A673 (cell line): ENCODE measurements around the gene IGF2R. TPM values are rescaled to one million over a fixed set of nuclear protein-coding genes. Genes with fewer than 3 reads are reported as not detected.

ENCODE experiments used
- BruUV-seq: library from RNA; stranded (reverse); fragments of 400-500 nt; replicated peaks from 2 replicates; lab custom pipeline; 2021; lab: Mats Ljungman, UMichigan
- CTCF ChIA-PET: fragments of 300-600 bp; sonication (Branson Sonifier 250); formaldehyde crosslinking; loops from one replicate; lab custom pipeline; 2022; ENCODE audit warnings: antibody characterized with exemption; lab: Charles Lee
- POLR2A ChIA-PET: fragments of 300-600 bp; sonication (Branson Sonifier 250); formaldehyde crosslinking; loops from one replicate; lab custom pipeline; 2022; ENCODE audit warnings: antibody characterized with exemption; ENCODE audit not compliant: low non-redundant PET; lab: Charles Lee
- DNase-seq: peaks from one replicate; pipeline ENCODE4 v3.0.0-alpha.2; 2015; ENCODE audit warnings: low spot score
- H3K27ac ChIP-seq: fragments of 200-600 bp; sonication (generic); 2 replicates; pipeline ENCODE4 v1.5.1; 2016; ENCODE audit warnings: mixed run types, low read depth, mild to moderate bottlenecking, mixed read lengths, antibody characterized with exemption, low read length; ENCODE audit not compliant: poor library complexity, severe bottlenecking
- H3K27me3 ChIP-seq: fragments of 200-600 bp; sonication (generic); replicated peaks from 2 replicates; pipeline ENCODE4 v1.6.1; 2017; ENCODE audit warnings: mixed run types, low read depth, mild to moderate bottlenecking, mixed read lengths, antibody characterized with exemption, low read length; ENCODE audit not compliant: insufficient read depth, poor library complexity
- H3K36me3 ChIP-seq: fragments of 200-600 bp; sonication (generic); 2 replicates; pipeline ENCODE4 v1.6.1; 2016; ENCODE audit warnings: mixed run types, mild to moderate bottlenecking, mixed read lengths, antibody characterized with exemption, low read length; ENCODE audit not compliant: insufficient read depth, poor library complexity, severe bottlenecking
- H3K4me1 ChIP-seq: fragments of 200-600 bp; sonication (generic); 2 replicates; pipeline ENCODE4 v1.6.1; 2017; ENCODE audit warnings: mixed run types, mild to moderate bottlenecking, mixed read lengths, antibody characterized with exemption, low read length; ENCODE audit not compliant: insufficient read depth, poor library complexity, severe bottlenecking
- H3K4me3 ChIP-seq: fragments of 200-600 bp; sonication (generic); 2 replicates; pipeline ENCODE4 v1.5.1; 2016; ENCODE audit warnings: low read depth, mixed run types, mild to moderate bottlenecking, mixed read lengths, low read length; ENCODE audit not compliant: poor library complexity, severe bottlenecking
- H3K9me3 ChIP-seq: fragments of 200-600 bp; sonication (generic); 2 replicates; pipeline ENCODE4 v1.6.1; 2016; ENCODE audit warnings: mixed run types, low read depth, mild to moderate bottlenecking, mixed read lengths, antibody characterized with exemption, low read length; ENCODE audit not compliant: poor library complexity, severe bottlenecking
- CTCF ChIP-seq: fragments of 300-800, 200-600 bp; sonication (generic); conservative IDR thresholded peaks from 2 replicates; pipeline ENCODE4 v1.5.1; 2017; ENCODE audit warnings: low read depth, mild to moderate bottlenecking, antibody characterized with exemption, low read length, moderate library complexity, mixed read lengths
- EZH2 ChIP-seq: fragments of 200-600 bp; sonication (generic); IDR thresholded peaks from 2 replicates; pipeline ENCODE4 v1.6.1; 2017; ENCODE audit warnings: borderline replicate concordance, low read depth, mild to moderate bottlenecking, mixed read lengths, antibody characterized with exemption, low read length; ENCODE audit not compliant: poor library complexity, severe bottlenecking
- intact Hi-C: fragments of 100-400 bp; cut with micrococcal nuclease; formaldehyde crosslinking; loops from one replicate; pipeline ENCODE4 v1.10.0; 2022; ENCODE audit not compliant: unreplicated experiment
- total RNA-seq: library from RNA; stranded (reverse); gene quantifications from 2 replicates; pipeline ENCODE4 v1.2.3, GENCODE V29; 2021

The IGF2R gene
- total RNA-seq, 1 experiment from 2014 or later, result 67.4 TPM

- no peak overlapping the region for H3K4me3 ChIP-seq
- H3K4me1 ChIP-seq, result no peaks in the 10 kb centered on the region
- H3K36me3 ChIP-seq, result no peaks in the 10 kb centered on the region
- no peak for DNase-seq
- H3K27me3 ChIP-seq, result no peaks in the 10 kb centered on the region
- no TSS peak for BruUV-seq
- H3K27ac ChIP-seq, result no peak overlapping the region
- intact Hi-C loops, result no loop called here
- no peaks in the 10 kb centered on the region for H3K9me3 ChIP-seq
- POLR2A ChIA-PET, result no interaction called here
- TF ChIP-seq CTCF (no peak), EZH2 (no peak)
- CTCF ChIA-PET, result no interaction called here
Measured at GRCh38 chr6:159945801-159946392, 23.0 kb upstream of the IGF2R start.

GRCh38 chr6:159946912-159947311 is 22.0 kb upstream of the IGF2R start:
- H3K27me3 ChIP-seq, result no peaks in the 10 kb centered on the region
- POLR2A ChIA-PET, result no interaction called here

GRCh38 chr6:159948199-159948598 is 20.7 kb upstream of the IGF2R start:
- BruUV-seq, result no TSS peak
- Histone ChIP-seq H3K27me3 (no peaks in the 10 kb centered on the region), H3K36me3 (no peaks in the 10 kb centered on the region), H3K4me1 (peaks cover 16% of the 10 kb centered on the region), H3K4me3 (no peak overlapping the region), H3K9me3 (no peaks in the 10 kb centered on the region), H3K27ac (no peak overlapping the region)
- no peak for DNase-seq
- CTCF ChIA-PET, result no interaction called here
- POLR2A ChIA-PET, result no interaction called here
- intact Hi-C loops, result no loop called here
- TF ChIP-seq EZH2, result no peak
- TF ChIP-seq CTCF, result no peak

More at GRCh38 chr6:159946912-159947311, 22.0 kb upstream of the IGF2R start:
- H3K36me3 ChIP-seq, result no peaks in the 10 kb centered on the region
- intact Hi-C loops, result no loop called here
- DNase-seq, result no peak
- H3K4me3 ChIP-seq, result no peak overlapping the region
- peaks cover 3% of the 10 kb centered on the region for H3K4me1 ChIP-seq
- no peak for TF ChIP-seq CTCF
- TF ChIP-seq EZH2, result no peak
- H3K27ac ChIP-seq, result no peak overlapping the region
- no TSS peak for BruUV-seq
- CTCF ChIA-PET, result no interaction called here
- no peaks in the 10 kb centered on the region for H3K9me3 ChIP-seq
